Ascending aorta (tissue), 2 donors: ENCODE results near the gene BBX. TPM values are rescaled to one million over a fixed set of nuclear protein-coding genes. Genes with fewer than 3 reads are reported as not detected.

Experiments used
- DNase-seq, 2 donors: peaks; one replicate each; pipeline ENCODE4 v3.0.0-alpha.2; 2019; ENCODE audit warnings: low spot score in 2 of 2
- H3K27ac ChIP-seq, 2 donors: fragments of 200-600 bp; sonication (generic); one replicate each; pipeline ENCODE4 v1.5.1; 2016 to 2017; ENCODE audit warnings: mild to moderate bottlenecking in 1 of 2
- H3K27me3 ChIP-seq: fragments of 200-600 bp; sonication (generic); one replicate; pipeline ENCODE4 v1.5.1; 2017
- H3K36me3 ChIP-seq, 2 donors: fragments of 200-600 bp; sonication (generic); one replicate each; pipeline ENCODE4 v1.5.1; 2016
- H3K4me1 ChIP-seq, 2 donors: fragments of 200-600 bp; sonication (generic); one replicate each; pipeline ENCODE4 v1.5.1; 2016 to 2017; ENCODE audit warnings: mild to moderate bottlenecking in 1 of 2
- H3K4me3 ChIP-seq, 2 donors: fragments of 200-600 bp; sonication (generic); one replicate each; pipeline ENCODE4 v1.5.1; 2016 to 2017; ENCODE audit warnings: mild to moderate bottlenecking in 1 of 2
- H3K9me3 ChIP-seq, 2 donors: fragments of 200-600 bp; sonication (generic); one replicate each; pipeline ENCODE4 v1.5.1; 2016
- CTCF ChIP-seq, 3 experiments: fragments of 200-600 bp in 2 of 3; fragments of 450-650 bp in 1 of 3; sonication (generic) in 2 of 3; IDR thresholded peaks; one replicate each; pipeline ENCODE4 v1.5.1; 2016 to 2019; ENCODE audit warnings: antibody characterized with exemption in 3 of 3, mild to moderate bottlenecking in 1 of 3, moderate library complexity in 1 of 3
- intact Hi-C: fragments of 100-400 bp; cut with DNase I; formaldehyde crosslinking; loops from one replicate; pipeline ENCODE4 v1.15.1; 2023
- total RNA-seq: library from RNA; depleted of rRNA; stranded (reverse); fragments of >200 nt; gene quantifications from one replicate; pipeline ENCODE4 v1.1.0, GENCODE V29; 2016

Gene BBX
- total RNA-seq, 1 donor from 2014 or later: 18.0 TPM

- no peak for TF ChIP-seq CTCF (IDR thresholded peaks at IDR 0.05)
- DNase-seq: no peak
- H3K27me3 ChIP-seq: no peaks in the 10 kb centered on the region
- intact Hi-C loops: no loop called here
- H3K4me1 ChIP-seq: no peaks in the 10 kb centered on the region
- H3K9me3 ChIP-seq: no peaks in the 10 kb centered on the region
- H3K27ac ChIP-seq: no peak overlapping the region
- no peak overlapping the region for H3K4me3 ChIP-seq
- no peaks in the 10 kb centered on the region for H3K36me3 ChIP-seq
Measured at GRCh38 chr3:107858876-107859275, 336.1 kb downstream of the BBX start.

Other genes starting within 250 kb of the BBX start
- gene CCDC54, start 145.5 kb upstream of the BBX start, total RNA-seq: not detected